Right atrium auricular region (tissue), 2 donors: Measurements from ENCODE around the gene TSEN54. TPM values are rescaled to one million over a fixed set of nuclear protein-coding genes. Genes with fewer than 3 reads are reported as not detected.

Experiments
- DNase-seq: peaks from one replicate; pipeline ENCODE4 v3.0.0-alpha.2; 2019; ENCODE audit warnings: low spot score
- H3K27ac ChIP-seq, 2 donors: fragments of 200-600 bp; sonication (generic); 1 replicate in 1 of 2; 2 replicates in 1 of 2; pipeline ENCODE4 v1.5.1; 2016 to 2019
- H3K27me3 ChIP-seq, 2 donors: fragments of 200-600 bp; sonication (generic); one replicate each; pipeline versions ENCODE4 v1.5.1 to v1.6.0; 2017 to 2019
- H3K36me3 ChIP-seq: fragments of 200-600 bp; sonication (generic); one replicate; pipeline ENCODE4 v1.5.1; 2016
- H3K4me1 ChIP-seq, 2 donors: fragments of 200-600 bp; sonication (generic); one replicate each; pipeline versions ENCODE4 v1.5.1 to v1.6.0; 2017 to 2019
- H3K4me3 ChIP-seq, 2 donors: fragments of 200-600 bp; sonication (generic); 1 replicate in 1 of 2; 2 replicates in 1 of 2; pipeline ENCODE4 v1.5.1; 2017 to 2019; ENCODE audit warnings: mild to moderate bottlenecking in 1 of 2, moderate library complexity in 1 of 2
- H3K9me3 ChIP-seq, 2 donors: fragments of 200-600 bp; sonication (generic); one replicate each; pipeline ENCODE4 v1.5.1; 2019
- CTCF ChIP-seq, 2 donors: fragments of 200-600 bp; sonication (generic); IDR thresholded peaks; one replicate each; pipeline ENCODE4 v1.5.1; 2019; ENCODE audit warnings: antibody characterized with exemption in 2 of 2
- total RNA-seq, 2 donors: library from RNA; depleted of rRNA; stranded (reverse); fragments of >200 nt; gene quantifications; one replicate each; pipeline ENCODE4 v1.1.0, GENCODE V29; 2016

TSEN54 gene
- total RNA-seq, 2 donors from 2014 or later = 9.6 to 13.8 TPM

GRCh38 chr17:75549246-75550138, 33.2 kb downstream of the TSEN54 start:
- Histone ChIP-seq H3K4me1 (peaks cover 0 to 9% of the 10 kb centered on the region in 2 donors), H3K9me3 (no peaks in the 10 kb centered on the region), H3K27me3 (no peaks in the 10 kb centered on the region), H3K36me3 (no peaks in the 10 kb centered on the region), H3K27ac (no peak overlapping the region), H3K4me3 (no peak overlapping the region)
- no peak for DNase-seq
- TF ChIP-seq CTCF (IDR thresholded peaks at IDR 0.05) = no peak

- TF ChIP-seq CTCF (IDR thresholded peaks at IDR 0.05) = no peak
- no peak for DNase-seq
These were observed 33.8 kb downstream of the TSEN54 start for GRCh38 chr17:75550139-75550465.

DNA sequence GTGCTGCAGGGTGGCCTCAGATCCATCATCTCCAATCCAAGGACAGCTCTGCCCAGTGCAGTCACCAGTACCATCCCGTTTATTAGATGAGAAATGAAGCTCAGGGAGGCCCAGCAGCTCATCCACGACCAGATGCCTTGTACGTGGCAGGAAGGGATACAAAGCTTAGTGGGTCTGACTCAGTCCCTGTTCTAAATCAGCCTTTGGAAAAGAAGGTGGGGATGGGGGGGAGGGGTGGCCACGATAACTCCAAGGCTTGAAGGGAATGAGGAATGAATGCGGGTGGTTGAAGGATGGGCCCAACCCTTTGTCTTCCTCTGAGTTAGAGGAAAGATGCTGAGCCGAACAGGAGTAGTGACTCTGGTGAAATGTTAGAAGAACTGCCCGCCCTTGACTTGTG, 34.9 kb downstream of the TSEN54 start:
- Histone ChIP-seq H3K27me3 (no peaks in the 10 kb centered on the region), H3K9me3 (no peaks in the 10 kb centered on the region), H3K36me3 (no peaks in the 10 kb centered on the region), H3K4me1 (peaks cover 0 to 9% of the 10 kb centered on the region in 2 donors), H3K27ac (no peak overlapping the region), H3K4me3 (no peak overlapping the region)
- DNase-seq = no peak
- TF ChIP-seq CTCF (IDR thresholded peaks at IDR 0.05) = no peak

More at GRCh38 chr17:75550139-75550465, 33.8 kb downstream of the TSEN54 start:
- H3K9me3 ChIP-seq = no peaks in the 10 kb centered on the region
- no peak overlapping the region for H3K4me3 ChIP-seq
- H3K4me1 ChIP-seq = peaks cover 0 to 9% of the 10 kb centered on the region in 2 donors
- H3K27me3 ChIP-seq = no peaks in the 10 kb centered on the region
- H3K27ac ChIP-seq = no peak overlapping the region
- no peaks in the 10 kb centered on the region for H3K36me3 ChIP-seq

DNA sequence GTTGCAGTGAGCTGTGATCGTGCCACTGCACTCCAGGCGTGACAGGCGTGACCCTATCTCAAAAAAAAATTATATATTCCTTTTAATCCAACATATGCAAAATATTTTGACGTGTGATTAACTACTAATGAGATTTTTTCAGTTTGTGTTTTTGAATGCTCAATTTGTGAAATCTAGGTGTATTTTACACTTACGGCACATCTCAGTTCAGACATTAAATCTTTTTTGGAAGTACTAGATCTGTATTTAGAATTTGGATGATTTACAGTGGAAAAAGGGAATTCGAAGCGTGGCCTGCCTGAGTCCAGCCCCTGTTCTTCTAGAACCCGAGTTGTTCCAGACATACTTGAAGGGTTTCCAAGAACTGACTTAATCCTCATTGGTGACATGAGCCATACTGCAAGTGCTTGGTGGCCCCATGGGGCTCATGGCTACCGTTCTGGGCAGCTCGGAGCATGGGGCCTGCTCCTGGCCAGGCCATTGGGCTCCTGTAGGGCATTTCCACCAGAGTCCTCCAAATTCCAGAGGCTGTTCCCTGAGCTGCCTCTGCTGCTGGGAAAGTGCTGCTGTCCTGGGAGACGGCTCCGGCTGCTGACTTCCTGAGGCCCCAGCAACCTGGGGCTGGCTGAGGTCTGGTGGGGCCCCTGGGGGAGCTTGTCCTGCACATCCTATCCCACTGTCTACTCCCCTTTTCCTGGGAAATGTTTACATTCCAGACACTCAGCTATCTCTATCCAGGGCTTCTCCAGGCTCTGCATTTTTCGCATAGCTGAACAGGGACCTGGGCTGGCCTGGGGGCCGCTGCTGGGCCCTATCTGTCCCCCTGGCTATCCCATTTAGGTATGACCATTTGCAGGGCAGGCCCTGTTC, 36.3 kb downstream of the TSEN54 start:
- H3K4me1 ChIP-seq = peaks cover 0 to 16% of the 10 kb centered on the region in 2 donors
- no peak overlapping the region for H3K27ac ChIP-seq
- H3K27me3 ChIP-seq = no peaks in the 10 kb centered on the region
- no peak for DNase-seq
- H3K9me3 ChIP-seq = no peaks in the 10 kb centered on the region
- H3K36me3 ChIP-seq = no peaks in the 10 kb centered on the region
- no peak overlapping the region for H3K4me3 ChIP-seq
- TF ChIP-seq CTCF (IDR thresholded peaks at IDR 0.05) = no peak

- H3K27me3 ChIP-seq = no peaks in the 10 kb centered on the region
- H3K36me3 ChIP-seq = no peaks in the 10 kb centered on the region
- H3K9me3 ChIP-seq = no peaks in the 10 kb centered on the region
- H3K4me1 ChIP-seq = peaks cover 0 to 19% of the 10 kb centered on the region in 2 donors
- no peak overlapping the region for H3K27ac ChIP-seq
- no peak for DNase-seq
- no peak overlapping the region for H3K4me3 ChIP-seq
- no peak for TF ChIP-seq CTCF (IDR thresholded peaks at IDR 0.05)
These were observed 37.2 kb downstream of the TSEN54 start for GRCh38 chr17:75553295-75554110.
